Mesenchymal stem cell (in vitro differentiated cells and primary cell): Measurements from ENCODE around the gene CD9.

Experiments
- DNase-seq: peaks from one replicate; pipeline ENCODE4 v3.0.0-alpha.2; 2013
- H2AFZ ChIP-seq: one replicate; pipeline ENCODE4 v1.6.1; 2013; ENCODE audit warnings: low read depth, mild to moderate bottlenecking, control low read depth, inconsistent platforms, low read length, moderate library complexity
- H2AK5ac ChIP-seq: 2 replicates; pipeline ENCODE4 v1.6.1; 2013; ENCODE audit warnings: low read length, moderate library complexity, mild to moderate bottlenecking, inconsistent platforms; ENCODE audit not compliant: severe bottlenecking
- H2BK120ac ChIP-seq: one replicate; pipeline ENCODE4 v1.6.1; 2013; ENCODE audit warnings: low read depth, mild to moderate bottlenecking, inconsistent platforms, low read length, moderate library complexity
- H2BK12ac ChIP-seq, 2 experiments: one replicate each; pipeline ENCODE4 v1.6.1; 2013; ENCODE audit warnings: inconsistent platforms in 2 of 2, low read length in 2 of 2, mild to moderate bottlenecking in 2 of 2, moderate library complexity in 2 of 2, control low read depth in 1 of 2
- H2BK15ac ChIP-seq: one replicate; pipeline ENCODE4 v1.6.1; 2013; ENCODE audit warnings: mild to moderate bottlenecking, low read depth, inconsistent platforms; ENCODE audit not compliant: poor library complexity, severe bottlenecking
- H2BK5ac ChIP-seq: 2 replicates; pipeline ENCODE4 v1.6.1; 2013; ENCODE audit warnings: low read depth, mild to moderate bottlenecking, low read length, control low read depth, inconsistent platforms; ENCODE audit not compliant: poor library complexity, severe bottlenecking
- H3K14ac ChIP-seq, 2 experiments: one replicate each; pipeline ENCODE4 v1.6.1; 2013; ENCODE audit warnings: inconsistent platforms in 2 of 2, low read length in 2 of 2, control low read depth in 1 of 2, mild to moderate bottlenecking in 1 of 2, moderate library complexity in 1 of 2
- H3K18ac ChIP-seq, 2 experiments: one replicate each; pipeline ENCODE4 v1.6.1; 2013; ENCODE audit warnings: inconsistent platforms in 2 of 2, low read length in 2 of 2, control low read depth in 1 of 2, low read depth in 1 of 2, mild to moderate bottlenecking in 1 of 2
- H3K23ac ChIP-seq, 2 experiments: one replicate each; pipeline ENCODE4 v1.6.1; 2013; ENCODE audit warnings: inconsistent platforms in 2 of 2, low read length in 2 of 2, mild to moderate bottlenecking in 2 of 2, moderate library complexity in 2 of 2, control low read depth in 1 of 2
- H3K27ac ChIP-seq: 2 replicates; pipeline ENCODE4 v1.5.1; 2013; ENCODE audit warnings: mild to moderate bottlenecking, moderate library complexity, low read length, control low read depth, inconsistent platforms; ENCODE audit not compliant: poor library complexity, severe bottlenecking
- H3K27me3 ChIP-seq, 2 experiments: 2 replicates each; pipeline versions ENCODE4 v1.6.1 to v1.7.0; 2013; ENCODE audit warnings: low read length in 2 of 2, mild to moderate bottlenecking in 2 of 2, moderate library complexity in 2 of 2, control low read depth in 1 of 2, inconsistent platforms in 1 of 2; ENCODE audit not compliant: control insufficient read depth in 1 of 2, insufficient read depth in 1 of 2
- H3K36me3 ChIP-seq, 2 experiments: 2 replicates each; pipeline versions ENCODE4 v1.6.1 to v1.7.0; 2013; ENCODE audit warnings: low read length in 2 of 2, control low read depth in 1 of 2, inconsistent platforms in 1 of 2, low read depth in 1 of 2, mild to moderate bottlenecking in 1 of 2; ENCODE audit not compliant: insufficient read depth in 2 of 2, control insufficient read depth in 1 of 2
- H3K4ac ChIP-seq, 2 experiments: one replicate each; pipeline ENCODE4 v1.6.1; 2013; ENCODE audit warnings: inconsistent platforms in 2 of 2, low read length in 2 of 2, mild to moderate bottlenecking in 2 of 2, moderate library complexity in 2 of 2, control low read depth in 1 of 2, low read depth in 1 of 2
- H3K4me1 ChIP-seq: 2 replicates; pipeline ENCODE4 v1.6.1; 2013; ENCODE audit warnings: low read depth, low read length, control low read depth; ENCODE audit not compliant: control insufficient read depth, insufficient read depth
- H3K4me2 ChIP-seq: 2 replicates; pipeline ENCODE4 v1.6.1; 2013; ENCODE audit warnings: low read length, mild to moderate bottlenecking, inconsistent platforms; ENCODE audit not compliant: poor library complexity, severe bottlenecking
- H3K4me3 ChIP-seq, 2 experiments: 2 replicates each; pipeline versions ENCODE4 v1.5.1 to v1.7.0; 2013; ENCODE audit warnings: low read length in 2 of 2, mild to moderate bottlenecking in 2 of 2, control low read depth in 1 of 2, low read depth in 1 of 2; ENCODE audit not compliant: insufficient read depth in 1 of 2
- H3K79me1 ChIP-seq: replicated peaks from 2 replicates; pipeline ENCODE4 v1.6.1; 2013; ENCODE audit warnings: mild to moderate bottlenecking, control low read depth, low read length, inconsistent platforms; ENCODE audit not compliant: poor library complexity, severe bottlenecking
- H3K9ac ChIP-seq: 2 replicates; pipeline ENCODE4 v1.7.0; 2013; ENCODE audit warnings: mild to moderate bottlenecking, low read length, moderate library complexity
- H3K9me3 ChIP-seq: 2 replicates; pipeline ENCODE4 v1.7.0; 2013; ENCODE audit warnings: mild to moderate bottlenecking, low read length; ENCODE audit not compliant: control insufficient read depth
- H4K8ac ChIP-seq: one replicate; pipeline ENCODE4 v1.6.1; 2013; ENCODE audit warnings: inconsistent platforms, mild to moderate bottlenecking, low read length, moderate library complexity
- H4K91ac ChIP-seq: one replicate; pipeline ENCODE4 v1.6.1; 2013; ENCODE audit warnings: mild to moderate bottlenecking, low read length, inconsistent platforms
- WGBS: methylation state at CpG from one replicate; pipeline ENCODE4 v1.1.7; 2013; ENCODE audit warnings: mixed read lengths; 5-methylcytosine and 5-hydroxymethylcytosine counted together

Gene CD9

GRCh38 chr12:6263931-6264330, 63.7 kb downstream of the CD9 start:
- Histone ChIP-seq H2AK5ac (no peak overlapping the region), H3K4me2 (no peak overlapping the region), H3K18ac (no peak overlapping the region), H3K4me1 (peaks cover 19% of the 10 kb centered on the region), H2AFZ (no peak overlapping the region), H3K4ac (no peak overlapping the region), H3K14ac (no peak overlapping the region), H2BK120ac (no peak overlapping the region), H3K36me3 (no peaks in the 10 kb centered on the region), H3K23ac (no peak overlapping the region), H2BK5ac (no peak overlapping the region), H3K79me1 (no peaks in the 10 kb centered on the region), H2BK15ac (no peak overlapping the region), H4K91ac (no peak overlapping the region), H3K27ac (no peak overlapping the region), H3K9me3 (peaks cover under 1% of the 10 kb centered on the region), H2BK12ac (no peak overlapping the region), H4K8ac (no peak overlapping the region), H3K4me3 (no peak overlapping the region), H3K9ac (no peak overlapping the region), H3K27me3 (peaks cover 4 to 15% of the 10 kb centered on the region in 2 experiments)
- WGBS: 79% methylated on average over 4 of the region's 4 CpGs
- DNase-seq: no peak

- DNase-seq: no peak
- Histone ChIP-seq H3K4me2 (no peak overlapping the region), H3K4ac (no peak overlapping the region), H4K91ac (no peak overlapping the region), H3K14ac (no peak overlapping the region), H3K9ac (no peak overlapping the region), H3K18ac (no peak overlapping the region), H3K79me1 (no peaks in the 10 kb centered on the region), H2BK12ac (no peak overlapping the region), H2AFZ (no peak overlapping the region), H3K9me3 (no peaks in the 10 kb centered on the region), H3K36me3 (no peaks in the 10 kb centered on the region), H3K4me3 (no peak overlapping the region), H4K8ac (no peak overlapping the region), H2BK15ac (no peak overlapping the region), H2AK5ac (no peak overlapping the region), H2BK5ac (no peak overlapping the region), H3K4me1 (peaks cover 19% of the 10 kb centered on the region), H2BK120ac (no peak overlapping the region), H3K27me3 (peaks cover 4 to 15% of the 10 kb centered on the region in 2 experiments), H3K23ac (no peak overlapping the region), H3K27ac (no peak overlapping the region)
- 94% methylated on average over 11 of the region's 11 CpGs for WGBS
These were observed 64.3 kb downstream of the CD9 start for GRCh38 chr12:6264402-6265037.

- H2BK120ac ChIP-seq: no peak overlapping the region
- no peak overlapping the region for H4K8ac ChIP-seq
- H3K27me3 ChIP-seq: peaks cover 4 to 15% of the 10 kb centered on the region in 2 experiments
- no peak overlapping the region for H2AK5ac ChIP-seq
- H3K4me3 ChIP-seq: no peak overlapping the region
- peaks cover 19% of the 10 kb centered on the region for H3K4me1 ChIP-seq
- no peak overlapping the region for H3K4ac ChIP-seq
- no peak overlapping the region for H3K18ac ChIP-seq
- no peaks in the 10 kb centered on the region for H3K79me1 ChIP-seq
- DNase-seq: no peak
- H2BK5ac ChIP-seq: no peak overlapping the region
- H3K4me2 ChIP-seq: no peak overlapping the region
- H3K23ac ChIP-seq: no peak overlapping the region
- H3K14ac ChIP-seq: no peak overlapping the region
- H2BK12ac ChIP-seq: no peak overlapping the region
- H3K9ac ChIP-seq: no peak overlapping the region
- H3K27ac ChIP-seq: no peak overlapping the region
- no peak overlapping the region for H2BK15ac ChIP-seq
- H3K36me3 ChIP-seq: no peaks in the 10 kb centered on the region
- H4K91ac ChIP-seq: no peak overlapping the region
- H3K9me3 ChIP-seq: no peaks in the 10 kb centered on the region
- 96% methylated on average over 2 of the region's 2 CpGs for WGBS
- H2AFZ ChIP-seq: no peak overlapping the region
These were observed 64.8 kb downstream of the CD9 start for GRCh38 chr12:6265038-6265405.

- Histone ChIP-seq H3K27ac (peak overlapping the region; percentile 43), H3K4me3 (no peak overlapping the region), H3K14ac (no peak overlapping the region), H2BK120ac (no peak overlapping the region), H3K9me3 (no peaks in the 10 kb centered on the region), H2BK15ac (no peak overlapping the region), H3K4ac (no peak overlapping the region), H2BK5ac (no peak overlapping the region), H3K18ac (no peak overlapping the region), H2BK12ac (no peak overlapping the region), H2AFZ (no peak overlapping the region), H4K91ac (no peak overlapping the region), H3K4me2 (peak overlapping the region; percentile 14), H3K36me3 (no peaks in the 10 kb centered on the region), H2AK5ac (no peak overlapping the region), H4K8ac (no peak overlapping the region), H3K27me3 (peaks cover 4 to 15% of the 10 kb centered on the region in 2 experiments), H3K4me1 (peaks cover 19% of the 10 kb centered on the region), H3K9ac (no peak overlapping the region), H3K79me1 (no peaks in the 10 kb centered on the region), H3K23ac (no peak overlapping the region)
- DNase-seq: no peak
- WGBS: 98% methylated on average over 7 of the region's 7 CpGs
These were observed 66.4 kb downstream of the CD9 start for GRCh38 chr12:6266541-6266966.
